Activated naive CD8-positive, alpha-beta T cell (primary cell): ENCODE results near the gene STIM1.
A peak's percentile ranks its signal among the peaks of the same experiment; 100 is the strongest.

ENCODE experiments used
- H3K27ac Mint-ChIP-seq: one replicate; pipeline ENCODE4 v1.8.0; 2021; ENCODE audit warnings: mixed read lengths
- H3K27me3 Mint-ChIP-seq: one replicate; pipeline ENCODE4 v1.8.0; 2021; ENCODE audit warnings: mixed read lengths
- H3K36me3 Mint-ChIP-seq: one replicate; pipeline ENCODE4 v1.8.0; 2021; ENCODE audit warnings: mixed read lengths
- H3K4me1 Mint-ChIP-seq: one replicate; pipeline ENCODE4 v1.8.0; 2021; ENCODE audit warnings: low read depth, mixed read lengths
- H3K4me3 Mint-ChIP-seq: one replicate; pipeline ENCODE4 v1.8.0; 2021; ENCODE audit warnings: mild to moderate bottlenecking, mixed read lengths
- H3K9me3 Mint-ChIP-seq: one replicate; pipeline ENCODE4 v1.8.0; 2021; ENCODE audit warnings: low read depth, mixed read lengths

The STIM1 gene

GRCh38 chr11:3838504-3838903 lies 17.0 kb upstream of the STIM1 start:
- Mint-ChIP-seq H3K4me1 (peaks cover 62% of the 10 kb centered on the region), H3K27ac (peak overlapping the region; percentile 94), H3K36me3 (peaks cover 27% of the 10 kb centered on the region), H3K9me3 (no peaks in the 10 kb centered on the region), H3K4me3 (peak overlapping the region; percentile 97), H3K27me3 (no peaks in the 10 kb centered on the region)

DNA sequence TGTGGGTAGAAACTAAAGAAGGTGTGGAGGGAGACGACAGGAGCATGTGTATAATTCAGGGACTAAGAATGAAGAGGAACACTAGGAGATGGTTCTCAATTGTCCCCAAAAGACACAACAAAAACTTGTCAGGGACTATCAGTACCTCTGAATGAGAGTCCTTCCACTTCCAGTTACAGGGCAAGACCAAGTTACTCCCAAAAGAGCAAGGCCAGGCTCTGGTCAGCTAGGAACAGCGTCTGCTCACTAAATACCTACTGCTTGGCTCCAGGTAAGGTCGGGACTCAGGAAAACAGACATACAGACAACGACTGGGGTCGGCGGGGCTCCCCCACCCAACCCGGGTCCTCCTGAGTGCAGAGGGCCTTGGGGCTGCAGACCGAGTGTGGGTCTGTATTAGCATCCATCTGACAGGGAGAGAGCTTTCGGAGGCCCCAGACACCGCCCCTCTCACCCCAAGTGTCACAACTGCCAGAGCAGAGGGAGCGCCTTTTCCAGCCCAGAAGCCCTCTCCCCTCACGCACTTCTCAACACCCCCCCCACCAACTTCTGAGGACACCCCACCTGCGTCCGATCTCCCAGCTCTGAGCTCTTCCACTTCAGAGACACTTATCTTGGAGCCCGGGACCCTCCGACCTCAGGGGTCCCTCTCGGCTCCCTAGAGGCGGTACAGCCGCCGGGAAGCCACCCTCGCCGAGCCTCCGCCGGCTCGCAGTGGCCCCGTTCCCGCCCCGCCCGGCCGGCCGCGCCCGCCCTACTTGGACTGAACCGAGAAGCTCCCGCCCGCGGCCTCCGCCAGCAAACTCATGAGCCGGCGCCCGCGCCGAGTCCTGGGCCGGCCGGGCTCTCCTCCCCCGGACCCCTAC lies 15.2 kb upstream of the STIM1 start:
- Mint-ChIP-seq H3K36me3 (peaks cover 16% of the 10 kb centered on the region), H3K27me3 (no peaks in the 10 kb centered on the region), H3K9me3 (no peaks in the 10 kb centered on the region), H3K4me1 (peaks cover 57% of the 10 kb centered on the region), H3K4me3 (peak overlapping the region; percentile 97), H3K27ac (peak overlapping the region; percentile 94)

DNA sequence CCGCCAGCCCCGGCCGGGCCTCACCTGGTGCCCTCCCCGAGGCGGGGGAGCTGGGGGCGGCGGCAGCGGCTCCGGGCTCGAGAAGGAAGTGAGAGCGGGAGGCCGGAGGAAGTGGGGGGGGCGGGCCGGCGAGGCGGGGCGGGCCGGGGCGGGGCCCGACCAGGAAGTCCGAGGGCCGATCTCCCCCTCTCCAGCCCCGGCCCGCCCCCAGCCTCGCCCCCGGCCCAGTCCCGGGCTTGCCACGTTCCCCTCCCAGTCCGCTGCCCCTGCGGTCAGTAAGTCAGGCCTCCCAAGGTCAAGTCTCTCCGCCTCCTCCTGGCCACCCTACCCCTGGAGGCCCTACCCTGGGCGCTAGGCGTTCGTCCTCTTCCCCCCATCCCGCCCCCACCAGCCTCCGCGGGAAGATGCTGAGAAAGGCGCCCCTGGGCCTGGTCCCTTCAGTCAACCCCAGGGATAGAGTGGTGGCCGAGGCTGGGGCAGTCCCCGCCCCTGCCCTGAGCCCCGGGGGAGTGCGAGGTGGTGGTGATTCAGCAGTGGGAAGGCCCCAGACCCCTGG lies 14.5 kb upstream of the STIM1 start, which contains the start of gene RHOG:
RHOG (minus strand) TSS at position 90 of the 556 bp plus-strand sequence. CDS start 12,821 bp downstream, outside the sequence.
- Mint-ChIP-seq H3K27ac (peak within 1 kb of the TSS; percentile 96), H3K4me3 (peak within 1 kb of the TSS; percentile 97), H3K9me3 (no peaks in the 10 kb centered on the region), H3K4me1 (peaks cover 54% of the 10 kb centered on the region), H3K36me3 (peaks cover 13% of the 10 kb centered on the region), H3K27me3 (no peaks in the 10 kb centered on the region)

DNA sequence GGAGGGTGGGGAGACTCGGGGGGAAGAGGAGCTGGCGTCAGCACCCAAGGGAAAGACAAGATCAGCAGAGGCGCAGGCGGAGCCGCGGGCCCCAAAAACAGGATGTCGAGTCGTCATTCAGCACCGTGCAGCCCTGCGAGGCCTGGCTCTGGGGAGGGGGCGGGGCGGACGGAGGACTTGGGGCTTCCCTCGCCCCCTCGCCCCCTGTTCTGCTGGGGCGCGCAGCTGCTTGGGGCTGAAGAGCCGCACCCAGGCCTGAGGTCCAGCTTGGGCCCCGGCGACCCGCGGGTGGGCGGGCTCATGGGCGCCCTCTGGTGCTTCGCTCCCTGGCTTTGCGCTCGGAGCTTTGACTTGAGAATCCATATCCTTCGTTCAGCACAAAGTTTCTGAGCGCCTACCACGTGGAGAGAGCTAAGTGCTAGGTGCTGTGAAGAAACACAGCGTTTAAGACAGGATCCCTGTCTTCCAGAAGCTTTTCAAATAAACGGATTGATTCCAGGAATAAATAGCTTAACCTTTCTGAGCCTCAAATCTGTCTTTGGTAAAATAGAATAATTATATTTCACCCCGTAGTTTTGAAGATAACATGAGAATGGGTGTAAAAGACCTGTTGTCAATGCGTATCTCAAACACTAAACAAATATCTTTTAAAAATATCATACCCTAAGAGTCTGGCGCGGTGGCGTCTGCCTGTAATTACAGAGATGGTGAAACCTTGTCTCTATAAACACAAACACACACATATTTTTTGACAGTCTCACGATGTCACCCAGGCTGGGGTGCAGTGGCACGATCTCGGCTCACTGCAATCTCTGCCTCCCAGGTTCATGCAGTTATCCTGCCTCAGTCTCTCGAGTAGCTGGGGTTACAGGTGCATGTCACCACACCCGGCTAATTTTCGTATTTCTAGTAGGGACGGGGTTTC lies 13.8 kb upstream of the STIM1 start:
- H3K4me3 Mint-ChIP-seq: peak overlapping the region; percentile 85
- no peaks in the 10 kb centered on the region for H3K9me3 Mint-ChIP-seq
- H3K36me3 Mint-ChIP-seq: peaks cover 13% of the 10 kb centered on the region
- H3K27ac Mint-ChIP-seq: peak overlapping the region; percentile 96
- peaks cover 53% of the 10 kb centered on the region for H3K4me1 Mint-ChIP-seq
- H3K27me3 Mint-ChIP-seq: no peaks in the 10 kb centered on the region

- Mint-ChIP-seq H3K36me3 (peaks cover 9% of the 10 kb centered on the region), H3K27ac (peak overlapping the region; percentile 85), H3K4me1 (peaks cover 38% of the 10 kb centered on the region), H3K9me3 (no peaks in the 10 kb centered on the region), H3K4me3 (peak overlapping the region; percentile 15), H3K27me3 (no peaks in the 10 kb centered on the region)
Observed at GRCh38 chr11:3843326-3843725, 12.1 kb upstream of the STIM1 start.

DNA sequence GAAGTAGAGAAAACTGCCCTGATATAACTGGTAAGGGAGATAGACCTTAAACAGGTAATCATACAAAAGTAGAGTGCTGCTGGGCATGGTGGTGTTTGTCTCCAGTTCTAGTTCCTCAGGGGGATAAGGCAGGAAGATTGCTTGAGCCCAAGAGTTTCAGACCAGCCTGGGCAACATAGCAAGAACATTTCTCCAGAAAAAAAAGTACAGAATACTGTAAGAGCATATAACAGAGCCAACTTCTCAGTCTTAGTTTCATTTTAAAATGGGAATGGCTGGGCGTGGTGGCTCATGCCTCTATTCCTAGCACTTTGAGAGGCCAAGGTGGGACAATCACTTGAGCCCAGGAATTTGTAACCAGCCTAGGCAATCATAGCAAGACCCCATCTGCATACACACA lies 10.2 kb upstream of the STIM1 start:
- H3K27ac Mint-ChIP-seq: peak overlapping the region; percentile 41
- H3K9me3 Mint-ChIP-seq: no peaks in the 10 kb centered on the region
- H3K4me1 Mint-ChIP-seq: peaks cover 39% of the 10 kb centered on the region
- H3K4me3 Mint-ChIP-seq: no peak overlapping the region
- no peaks in the 10 kb centered on the region for H3K36me3 Mint-ChIP-seq
- no peaks in the 10 kb centered on the region for H3K27me3 Mint-ChIP-seq

DNA sequence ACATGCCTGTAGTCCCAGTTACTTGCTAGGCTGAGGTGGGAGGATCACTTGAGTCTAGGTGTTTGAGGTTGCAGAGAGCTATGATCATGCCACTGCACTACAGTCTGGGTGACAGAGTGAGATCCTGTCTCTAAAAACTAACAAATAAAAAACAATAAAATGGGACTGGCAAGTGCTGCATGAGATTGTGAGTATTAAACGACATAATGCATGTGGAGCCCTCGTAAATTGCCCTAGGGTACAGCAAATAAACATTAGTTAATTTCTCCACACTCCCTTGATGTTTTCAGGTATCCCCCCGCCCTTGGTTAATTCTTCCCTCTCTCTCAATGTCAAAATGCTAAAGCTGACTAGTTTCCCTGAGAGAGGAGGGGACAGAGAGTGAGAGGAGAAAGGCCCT lies 9.8 kb upstream of the STIM1 start:
- no peaks in the 10 kb centered on the region for H3K27me3 Mint-ChIP-seq
- H3K4me1 Mint-ChIP-seq: peaks cover 39% of the 10 kb centered on the region
- H3K9me3 Mint-ChIP-seq: no peaks in the 10 kb centered on the region
- H3K4me3 Mint-ChIP-seq: no peak overlapping the region
- H3K36me3 Mint-ChIP-seq: no peaks in the 10 kb centered on the region
- no peak overlapping the region for H3K27ac Mint-ChIP-seq

DNA sequence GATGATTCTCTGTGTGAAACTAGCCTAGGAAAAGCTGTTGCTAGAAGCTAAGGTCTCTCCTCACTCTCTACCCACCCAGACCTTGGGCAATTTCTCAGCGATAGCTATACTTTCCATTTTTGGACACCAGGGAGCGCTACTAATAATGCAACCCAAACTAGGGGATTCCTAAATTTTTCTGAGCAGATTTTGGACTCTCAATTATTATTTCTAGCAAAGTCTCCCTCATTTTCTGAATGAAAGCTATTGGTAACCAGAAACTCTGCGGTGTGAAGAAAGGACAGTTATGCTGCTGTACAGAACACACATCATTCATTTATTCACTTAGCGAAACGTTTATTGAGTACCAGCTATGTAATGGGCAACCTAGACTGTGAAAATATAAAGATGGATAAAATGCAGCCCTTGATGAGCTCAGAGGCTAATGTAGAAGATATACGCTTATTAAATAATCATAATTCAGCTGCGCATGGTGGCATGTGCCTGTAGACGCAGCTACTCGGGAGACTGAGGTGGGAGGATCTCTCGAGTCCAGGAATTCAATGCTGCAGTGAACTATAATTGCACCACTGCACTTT lies 6.1 kb upstream of the STIM1 start:
- no peak overlapping the region for H3K4me3 Mint-ChIP-seq
- no peaks in the 10 kb centered on the region for H3K27me3 Mint-ChIP-seq
- H3K27ac Mint-ChIP-seq: peak overlapping the region; percentile 59
- peaks cover 43% of the 10 kb centered on the region for H3K4me1 Mint-ChIP-seq
- no peaks in the 10 kb centered on the region for H3K36me3 Mint-ChIP-seq
- no peaks in the 10 kb centered on the region for H3K9me3 Mint-ChIP-seq

- no peaks in the 10 kb centered on the region for H3K9me3 Mint-ChIP-seq
- peak overlapping the region; percentile 99 for H3K27ac Mint-ChIP-seq
- H3K36me3 Mint-ChIP-seq: no peaks in the 10 kb centered on the region
- H3K27me3 Mint-ChIP-seq: no peaks in the 10 kb centered on the region
- H3K4me3 Mint-ChIP-seq: peak overlapping the region; percentile 83
- H3K4me1 Mint-ChIP-seq: peaks cover 56% of the 10 kb centered on the region
Observed at GRCh38 chr11:3853545-3853842, 2.0 kb upstream of the STIM1 start.

- peaks cover 61% of the 10 kb centered on the region for H3K4me1 Mint-ChIP-seq
- H3K36me3 Mint-ChIP-seq: no peaks in the 10 kb centered on the region
- peak overlapping the region; percentile 99 for H3K27ac Mint-ChIP-seq
- H3K27me3 Mint-ChIP-seq: no peaks in the 10 kb centered on the region
- no peaks in the 10 kb centered on the region for H3K9me3 Mint-ChIP-seq
- H3K4me3 Mint-ChIP-seq: peak overlapping the region; percentile 83
Observed at GRCh38 chr11:3853899-3854659, 1.4 kb upstream of the STIM1 start.

DNA sequence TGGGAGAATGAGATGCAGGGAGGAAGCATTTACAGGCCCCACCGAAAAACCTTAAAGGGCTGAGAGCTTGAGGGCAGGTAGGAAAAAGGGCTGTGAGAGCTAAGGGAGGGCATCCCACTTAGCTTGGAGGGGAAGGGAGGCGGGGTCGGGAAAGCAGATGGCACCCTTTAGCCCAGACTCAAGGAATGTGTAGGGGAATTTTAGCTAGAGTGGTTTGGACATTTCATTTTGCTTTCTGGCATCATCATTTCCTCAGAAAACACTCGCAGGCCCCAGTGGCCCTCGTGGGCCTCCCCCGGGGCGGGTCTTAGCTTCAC lies 846 bp upstream of the STIM1 start:
- Mint-ChIP-seq H3K9me3 (no peaks in the 10 kb centered on the region), H3K4me3 (peak overlapping the region; percentile 83), H3K36me3 (no peaks in the 10 kb centered on the region), H3K27ac (peak overlapping the region; percentile 99), H3K4me1 (peaks cover 62% of the 10 kb centered on the region), H3K27me3 (no peaks in the 10 kb centered on the region)

GRCh38 chr11:3855808-3856491 lies 486 bp downstream of the STIM1 start:
- Mint-ChIP-seq H3K27me3 (no peaks in the 10 kb centered on the region), H3K27ac (peak overlapping the region; percentile 96), H3K9me3 (no peaks in the 10 kb centered on the region), H3K4me1 (peaks cover 75% of the 10 kb centered on the region), H3K36me3 (no peaks in the 10 kb centered on the region), H3K4me3 (peak overlapping the region; percentile 90)

GRCh38 chr11:3856856-3857553 lies 1.5 kb downstream of the STIM1 start:
- no peaks in the 10 kb centered on the region for H3K27me3 Mint-ChIP-seq
- peak overlapping the region; percentile 96 for H3K27ac Mint-ChIP-seq
- no peaks in the 10 kb centered on the region for H3K9me3 Mint-ChIP-seq
- H3K4me1 Mint-ChIP-seq: peaks cover 81% of the 10 kb centered on the region
- peak overlapping the region; percentile 90 for H3K4me3 Mint-ChIP-seq
- no peaks in the 10 kb centered on the region for H3K36me3 Mint-ChIP-seq
